Stomach (tissue), 9 donors: Measurements from ENCODE around the gene RBFOX1. TPM values are rescaled to one million over a fixed set of nuclear protein-coding genes. Genes with fewer than 3 reads are reported as not detected.

Source experiments
- DNase-seq, 2 donors: peaks; one replicate each; pipeline versions ENCODE4 v3.0.0 to v3.0.0-alpha.2; 2013 to 2019
- H3K27ac ChIP-seq, 5 donors: fragments of 200-600 bp in 4 of 5; sonication (generic) in 4 of 5; one replicate each; pipeline ENCODE4 v1.5.1; 2013 to 2019; ENCODE audit warnings: mild to moderate bottlenecking in 1 of 5, moderate library complexity in 1 of 5
- H3K27me3 ChIP-seq, 3 donors: fragments of 200-600 bp; sonication (generic); one replicate each; pipeline ENCODE4 v1.5.1; 2017 to 2019; ENCODE audit warnings: mixed run types in 1 of 3
- H3K36me3 ChIP-seq, 4 donors: fragments of 200-600 bp; sonication (generic); 1 replicate in 3 of 4; 2 replicates in 1 of 4; pipeline ENCODE4 v1.5.1; 2016 to 2019
- H3K4me1 ChIP-seq, 4 donors: fragments of 200-600 bp; sonication (generic); one replicate each; pipeline ENCODE4 v1.5.1; 2016 to 2019
- H3K4me3 ChIP-seq, 4 donors: fragments of 200-600 bp; sonication (generic) in 3 of 4; one replicate each; pipeline ENCODE4 v1.5.1; 2016 to 2019; ENCODE audit warnings: mild to moderate bottlenecking in 1 of 4
- H3K9me3 ChIP-seq, 4 donors: fragments of 200-600 bp; sonication (generic); one replicate each; pipeline ENCODE4 v1.5.1; 2016 to 2019
- CTCF ChIP-seq, 7 experiments: fragments of 450-650 bp in 4 of 7; fragments of 200-600 bp in 3 of 7; sonication (generic) in 3 of 7; IDR thresholded peaks; one replicate each; pipeline ENCODE4 v1.5.1; 2016 to 2019; ENCODE audit warnings: antibody characterized with exemption in 7 of 7, control low read depth in 2 of 7, mild to moderate bottlenecking in 1 of 7
- EP300 ChIP-seq: sonication (generic); formaldehyde crosslinking; IDR thresholded peaks from one replicate; pipeline ENCODE4 v1.6.1; 2017; ENCODE audit warnings: antibody characterized with exemption
- POLR2A ChIP-seq, 4 donors: fragments of 450-650 bp; IDR thresholded peaks; one replicate each; pipeline ENCODE4 v1.6.1; 2016; ENCODE audit warnings: antibody characterized with exemption in 4 of 4, control low read depth in 2 of 4, mild to moderate bottlenecking in 1 of 4, moderate library complexity in 1 of 4
- POLR2AphosphoS5 ChIP-seq, 3 donors: sonication (generic); formaldehyde crosslinking; IDR thresholded peaks; one replicate each; pipeline ENCODE4 v1.6.1; 2016; ENCODE audit warnings: antibody characterized with exemption in 3 of 3
- WGBS, 5 donors: extraction: QIAGEN DNeasy Blood & Tissue Kit in 3 of 5; methylation state at CpG; one replicate each; pipeline versions ENCODE4 v1.1.5 to v1.1.7; 2013 to 2018; 5-methylcytosine and 5-hydroxymethylcytosine counted together
- intact Hi-C: fragments of 100-400 bp; cut with DNase I; formaldehyde crosslinking; loops from one replicate; pipeline ENCODE4 v1.15.1; 2023; ENCODE audit warnings: low total_unique reads
- polyA plus RNA-seq, 3 donors: library from polyadenylated mRNA; stranded (reverse); fragments of 200-250 nt; gene quantifications; one replicate each; pipeline ENCODE4 v1.2.3, GENCODE V29; 2013
- total RNA-seq, 5 donors: library from RNA; depleted of rRNA; stranded (reverse); fragments of >200 nt; gene quantifications; one replicate each; pipeline versions ENCODE4 v1.1.0 to v1.2.3, GENCODE V29; 2014 to 2016
- donor health status: healthy with polysubstance abuse.
- donor health status: Bipolar disorder and iron deficiency.
- donor health status: healthy.

RBFOX1 gene
- total and polyA plus RNA-seq, 8 donors: 0.03 to 20.9 (median 0.35) TPM; not detected in 4

- no peak overlapping the region for H3K4me3 ChIP-seq
- no peak for DNase-seq
- H3K27ac ChIP-seq: no peak overlapping the region
- no peaks in the 10 kb centered on the region for H3K4me1 ChIP-seq
- no peaks in the 10 kb centered on the region for H3K36me3 ChIP-seq
- WGBS, 5 donors: 63 to 81% (median 74%) methylated on average over 3 of the region's 3 CpGs
- no peak for TF ChIP-seq CTCF (IDR thresholded peaks at IDR 0.05)
- TF ChIP-seq EP300: no peak
- no peak for TF ChIP-seq POLR2AphosphoS5 (IDR thresholded peaks at IDR 0.05)
- no peak for TF ChIP-seq POLR2A (IDR thresholded peaks at IDR 0.05)
- H3K27me3 ChIP-seq: no peaks in the 10 kb centered on the region
- H3K9me3 ChIP-seq: peaks cover 0 to 6% (median 3%) of the 10 kb centered on the region in 4 donors
- intact Hi-C loops: no loop called here
Observed at GRCh38 chr16:7640334-7640733, 307.7 kb downstream of the RBFOX1 start.

- TF ChIP-seq CTCF (IDR thresholded peaks at IDR 0.05) (no peak), POLR2A (IDR thresholded peaks at IDR 0.05) (no peak), EP300 (no peak), POLR2AphosphoS5 (IDR thresholded peaks at IDR 0.05) (no peak)
- WGBS, 5 donors: 39 to 53% (median 45%) methylated on average over 6 of the region's 6 CpGs
- Histone ChIP-seq H3K36me3 (no peaks in the 10 kb centered on the region), H3K9me3 (no peaks in the 10 kb centered on the region), H3K4me3 (no peak overlapping the region), H3K27ac (no peak overlapping the region), H3K27me3 (no peaks in the 10 kb centered on the region), H3K4me1 (no peaks in the 10 kb centered on the region)
- DNase-seq: no peak
- intact Hi-C loops: no loop called here
Observed at GRCh38 chr16:7644176-7644575, 311.5 kb downstream of the RBFOX1 start.

DNA sequence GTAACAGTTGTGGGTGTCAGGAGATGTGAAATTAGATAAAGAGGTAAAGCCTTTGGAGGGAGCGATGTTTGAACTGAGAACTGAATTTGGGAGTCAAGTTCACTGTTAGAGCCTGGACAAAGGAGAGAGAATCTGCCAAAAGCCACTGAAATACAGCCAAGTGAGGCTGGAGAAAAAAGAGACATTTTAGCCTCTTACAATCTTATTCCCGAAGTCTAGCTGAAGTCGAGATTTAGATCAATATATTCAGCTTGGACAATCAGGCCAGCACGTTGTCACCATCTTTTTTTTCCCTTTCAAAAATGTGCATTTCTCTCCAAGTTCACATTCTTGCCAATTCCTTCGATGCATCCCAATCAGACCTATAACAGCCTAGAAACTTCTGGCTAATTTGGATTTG lies 312.2 kb downstream of the RBFOX1 start:
- H3K27ac ChIP-seq: no peak overlapping the region
- intact Hi-C loops: no loop called here
- no peaks in the 10 kb centered on the region for H3K9me3 ChIP-seq
- TF ChIP-seq POLR2A (IDR thresholded peaks at IDR 0.05) (no peak), CTCF (IDR thresholded peaks at IDR 0.05) (no peak), POLR2AphosphoS5 (IDR thresholded peaks at IDR 0.05) (no peak), EP300 (no peak)
- whole genome bisulfite sequencing, 5 donors: 62 to 83% (median 70%) methylated on average over 5 of the region's 5 CpGs
- no peak for DNase-seq
- no peaks in the 10 kb centered on the region for H3K27me3 ChIP-seq
- no peaks in the 10 kb centered on the region for H3K36me3 ChIP-seq
- H3K4me1 ChIP-seq: no peaks in the 10 kb centered on the region
- H3K4me3 ChIP-seq: no peak overlapping the region

GRCh38 chr16:7646821-7647500 lies 314.3 kb downstream of the RBFOX1 start:
- H3K4me1 ChIP-seq: no peaks in the 10 kb centered on the region
- H3K4me3 ChIP-seq: no peak overlapping the region
- H3K27ac ChIP-seq: no peak overlapping the region
- H3K27me3 ChIP-seq: no peaks in the 10 kb centered on the region
- intact Hi-C loops: no loop called here
- H3K9me3 ChIP-seq: no peaks in the 10 kb centered on the region
- TF ChIP-seq CTCF (IDR thresholded peaks at IDR 0.05) (no peak), POLR2AphosphoS5 (IDR thresholded peaks at IDR 0.05) (no peak), POLR2A (IDR thresholded peaks at IDR 0.05) (no peak), EP300 (no peak)
- no peaks in the 10 kb centered on the region for H3K36me3 ChIP-seq
- 72 to 83% (median 81%) methylated on average over 7 of the region's 7 CpGs for WGBS, 5 donors
- DNase-seq: no peak
